GM23338 (cell line): ENCODE measurements around the gene LARGE1. TPM values are rescaled to one million over a fixed set of nuclear protein-coding genes. Genes with fewer than 3 reads are reported as not detected.

ENCODE experiments used
- ATAC-seq: fragments of 200-7000 bp; cut with Tn5 transposase; 3 replicates; pipeline ENCODE4 v1.9.1; 2020
- DNase-seq: peaks from one replicate; pipeline ENCODE4 v3.0.0-alpha.2; 2015; ENCODE audit warnings: low spot score
- H2AFZ ChIP-seq: fragments of 200-600 bp; sonication (generic); 2 replicates; pipeline ENCODE4 v1.8.0; 2016; ENCODE audit warnings: antibody characterized with exemption, mild to moderate bottlenecking, moderate library complexity
- H3F3A ChIP-seq: fragments of 200-600 bp; sonication (generic); replicated peaks from 2 replicates; pipeline ENCODE4 v1.8.0; 2017; ENCODE audit warnings: antibody characterized with exemption, mixed run types, low read depth
- H3K27ac ChIP-seq: fragments of 200-600 bp; sonication (generic); 2 replicates; pipeline ENCODE4 v1.6.1; 2016; ENCODE audit warnings: low read depth
- H3K27me3 ChIP-seq: fragments of 200-600 bp; sonication (generic); 2 replicates; pipeline ENCODE4 v1.8.0; 2016; ENCODE audit warnings: mild to moderate bottlenecking, mixed run types, moderate library complexity; ENCODE audit not compliant: insufficient read depth
- H3K36me3 ChIP-seq: fragments of 200-600 bp; sonication (generic); 2 replicates; pipeline ENCODE4 v1.8.0; 2016; ENCODE audit warnings: mild to moderate bottlenecking; ENCODE audit not compliant: insufficient read depth
- H3K4me1 ChIP-seq: fragments of 200-600 bp; sonication (generic); 2 replicates; pipeline ENCODE4 v1.8.0; 2016; ENCODE audit warnings: mild to moderate bottlenecking, moderate library complexity; ENCODE audit not compliant: insufficient read depth
- H3K4me2 ChIP-seq: fragments of 200-600 bp; sonication (generic); 2 replicates; pipeline ENCODE4 v1.7.1; 2017; ENCODE audit warnings: mixed run types
- H3K4me3 ChIP-seq: fragments of 200-600 bp; sonication (generic); 2 replicates; pipeline ENCODE4 v1.6.1; 2016; ENCODE audit warnings: mixed run types
- H3K79me2 ChIP-seq: fragments of 200-600 bp; sonication (generic); replicated peaks from 2 replicates; pipeline ENCODE4 v1.8.0; 2017; ENCODE audit warnings: mild to moderate bottlenecking; ENCODE audit not compliant: insufficient read depth
- H3K9me2 ChIP-seq: fragments of 200-600 bp; sonication (generic); 2 replicates; pipeline ENCODE4 v1.8.0; 2017; ENCODE audit not compliant: insufficient read depth
- H4K20me1 ChIP-seq: fragments of 200-600 bp; sonication (generic); replicated peaks from 2 replicates; pipeline ENCODE4 v1.8.0; 2017; ENCODE audit warnings: mild to moderate bottlenecking; ENCODE audit not compliant: insufficient read depth
- H3K27ac Mint-ChIP-seq: 2 replicates; pipeline ENCODE4 v1.8.0; 2020; ENCODE audit warnings: inconsistent platforms, mild to moderate bottlenecking, moderate library complexity, mixed read lengths
- H3K27me3 Mint-ChIP-seq: 3 replicates; pipeline ENCODE4 v1.8.0; 2022; ENCODE audit warnings: low read depth, mild to moderate bottlenecking, moderate library complexity, mixed read lengths, inconsistent platforms; ENCODE audit not compliant: insufficient read depth, poor library complexity
- H3K36me3 Mint-ChIP-seq: 3 replicates; pipeline ENCODE4 v1.8.0; 2021; ENCODE audit warnings: low read depth, mild to moderate bottlenecking, inconsistent platforms, moderate library complexity, mixed read lengths
- H3K4me1 Mint-ChIP-seq: 3 replicates; pipeline ENCODE4 v1.8.0; 2020; ENCODE audit warnings: mild to moderate bottlenecking, inconsistent platforms, mixed read lengths
- H3K4me3 Mint-ChIP-seq: 3 replicates; pipeline ENCODE4 v1.8.0; 2021; ENCODE audit warnings: moderate library complexity, mild to moderate bottlenecking, inconsistent platforms, mixed read lengths
- H3K9me3 Mint-ChIP-seq: 3 replicates; pipeline ENCODE4 v1.8.0; 2020; ENCODE audit warnings: moderate library complexity, mild to moderate bottlenecking, inconsistent platforms, mixed read lengths
- CREB1 ChIP-seq: fragments of 250-450 bp; sonication (Bioruptor Pico); IDR thresholded peaks from 2 replicates; pipeline ENCODE4 v1.5.0; 2020; ENCODE audit warnings: low read depth, mild to moderate bottlenecking, moderate library complexity
- CTCF ChIP-seq, 2 experiments: fragments of 200-600 bp in 1 of 2; sonication (generic) in 1 of 2; conservative IDR thresholded peaks; 2 replicates each; pipeline versions ENCODE4 v1.5.1 to v1.6.1; 2016 to 2017; ENCODE audit warnings: antibody characterized with exemption in 2 of 2, low read depth in 2 of 2, mild to moderate bottlenecking in 2 of 2, moderate library complexity in 1 of 2
- EZH2 ChIP-seq: fragments of 200-600 bp; sonication (generic); IDR thresholded peaks from one replicate; pipeline ENCODE4 v1.8.0; 2017; ENCODE audit warnings: antibody characterized with exemption, mild to moderate bottlenecking, low read depth; ENCODE audit not compliant: unreplicated experiment
- EZH2phosphoT487 ChIP-seq: fragments of 200-600 bp; sonication (generic); IDR thresholded peaks from one replicate; pipeline ENCODE4 v1.8.1; 2018; ENCODE audit warnings: antibody characterized with exemption; ENCODE audit not compliant: unreplicated experiment
- JUNB ChIP-seq: IDR thresholded peaks from one replicate; pipeline ENCODE4 v1.6.1; 2016; ENCODE audit warnings: antibody characterized with exemption; ENCODE audit not compliant: unreplicated experiment
- NANOG ChIP-seq: IDR thresholded peaks from 2 replicates; pipeline ENCODE4 v1.6.1; 2016; ENCODE audit warnings: antibody characterized with exemption, borderline replicate concordance
- POLR2AphosphoS5 ChIP-seq: IDR thresholded peaks from 2 replicates; pipeline ENCODE4 v1.6.1; 2016; ENCODE audit warnings: antibody characterized with exemption, low read depth
- REST ChIP-seq: IDR thresholded peaks from one replicate; pipeline ENCODE4 v1.6.1; 2018; ENCODE audit warnings: antibody characterized with exemption; ENCODE audit not compliant: unreplicated experiment
- ZNF331 ChIP-seq: fragments of 250-450 bp; sonication (Bioruptor Pico); IDR thresholded peaks from 2 replicates; pipeline ENCODE4 v1.5.0; 2020; ENCODE audit warnings: low read depth, mild to moderate bottlenecking, moderate library complexity
- ZNF462 ChIP-seq: fragments of 250-450 bp; sonication (Bioruptor Pico); IDR thresholded peaks from 2 replicates; pipeline ENCODE4 v1.5.0; 2020; ENCODE audit warnings: mild to moderate bottlenecking, moderate library complexity
- polyA plus RNA-seq: library from polyadenylated mRNA; unstranded; fragments of >200 nt; fragmentation: Nextera tagmentation; extraction: Ambion mirVana; gene quantifications from 2 replicates; pipeline ENCODE4 v1.2.1, GENCODE V29; 2016
- total RNA-seq: library from RNA; depleted of rRNA; stranded (reverse); fragments of >200 nt; shearing (Covaris generic); gene quantifications from 2 replicates; pipeline ENCODE4 v1.2.3, GENCODE V29; 2014

LARGE1 gene
- total and polyA plus RNA-seq, 2 experiments from 2014 or later, result 12.8 to 75.6 TPM

DNA sequence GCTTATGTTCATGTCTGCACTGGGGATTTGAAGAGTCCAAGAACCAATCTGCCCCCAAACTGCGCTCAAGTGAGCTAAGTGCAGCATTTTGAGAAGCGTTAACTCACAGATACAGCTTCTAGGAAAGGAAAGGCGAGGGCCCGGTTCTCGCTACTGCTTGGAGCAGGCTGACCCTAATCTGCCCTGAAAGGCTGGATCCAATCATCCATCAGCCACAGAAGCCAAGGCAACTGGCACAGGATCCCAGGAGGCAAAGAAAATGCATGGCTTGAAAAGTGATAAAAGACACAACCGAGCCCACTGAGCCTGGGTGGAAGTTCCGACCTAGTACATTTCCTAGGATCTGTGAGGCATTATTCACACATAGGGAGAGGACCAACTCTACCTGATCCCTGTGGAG lies 174.8 kb downstream of the LARGE1 start (continued):
- TF ChIP-seq ZNF462 (CRISPR knock-in tag) (no peak), NANOG (no peak), EZH2 (no peak)

DNA sequence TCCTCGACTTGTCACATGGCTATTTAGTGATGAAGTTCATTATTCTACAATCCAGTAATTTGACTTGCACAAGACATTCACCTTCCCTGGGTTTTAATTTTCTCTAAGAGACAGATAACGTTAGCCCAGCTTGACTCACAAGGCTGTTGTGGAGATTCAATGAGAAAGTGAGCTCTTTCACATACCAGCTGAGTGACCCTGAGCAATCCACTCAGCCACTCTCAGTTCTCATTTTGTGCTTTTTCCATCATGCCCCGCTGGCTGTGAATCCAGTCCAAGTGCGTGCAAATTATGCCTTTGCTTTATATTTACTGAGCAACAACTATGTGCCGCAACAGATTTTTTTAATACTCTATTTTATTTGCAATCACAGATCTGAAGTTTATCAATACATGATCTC lies 176.5 kb downstream of the LARGE1 start:
- Mint-ChIP-seq H3K36me3 (peaks cover 40% of the 10 kb centered on the region), H3K4me3 (no peak overlapping the region)
- no peak overlapping the region for H2AFZ ChIP-seq
- no peak for TF ChIP-seq NANOG
- TF ChIP-seq EZH2phosphoT487, result no peak
- no peak for TF ChIP-seq ZNF331
- no peak for TF ChIP-seq CTCF (conservative IDR thresholded peaks at IDR 0.05; ENCODE audit: low read depth in 2 of 2)
- no peak for TF ChIP-seq POLR2AphosphoS5
- no peak for TF ChIP-seq EZH2
- no peak for TF ChIP-seq CREB1 (CRISPR knock-in tag)
- no peak for TF ChIP-seq REST
- TF ChIP-seq JUNB, result no peak

More for the DNA sequence above, 176.5 kb downstream of the LARGE1 start:
- Histone ChIP-seq H3K27me3 (no peaks in the 10 kb centered on the region), H3K9me2 (no peaks in the 10 kb centered on the region), H3K27ac (no peak overlapping the region), H3K79me2 (peaks cover 97% of the 10 kb centered on the region), H3K36me3 (no peaks in the 10 kb centered on the region; the same call in none of the 2 replicates), H3K4me2 (no peak overlapping the region), H3K4me3 (no peak overlapping the region), H4K20me1 (peaks cover 29% of the 10 kb centered on the region), H3F3A (no peaks in the 10 kb centered on the region), H3K4me1 (peaks cover 19% of the 10 kb centered on the region)
- no peak overlapping the region for H3K27ac Mint-ChIP-seq
- no peaks in the 10 kb centered on the region; the same call in 2 of the 3 replicates for H3K9me3 Mint-ChIP-seq
- no peak for DNase-seq
- H3K4me1 Mint-ChIP-seq, result peaks cover 50% of the 10 kb centered on the region
- peaks cover 6% of the 10 kb centered on the region for H3K27me3 Mint-ChIP-seq
- ATAC-seq, result no peak
